ENCODE results near the gene NRTN. TPM values are rescaled to one million over a fixed set of nuclear protein-coding genes. Genes with fewer than 3 reads are reported as not detected.
A peak's percentile ranks its signal among the peaks of the same experiment; 100 is the strongest.

Gene NRTN
- total and polyA plus RNA-seq, 2 of the 13 experiments (the other 11 are each of a cell fraction or from before 2014, with no cell fraction given): 4.1 to 5.3 TPM

DNA sequence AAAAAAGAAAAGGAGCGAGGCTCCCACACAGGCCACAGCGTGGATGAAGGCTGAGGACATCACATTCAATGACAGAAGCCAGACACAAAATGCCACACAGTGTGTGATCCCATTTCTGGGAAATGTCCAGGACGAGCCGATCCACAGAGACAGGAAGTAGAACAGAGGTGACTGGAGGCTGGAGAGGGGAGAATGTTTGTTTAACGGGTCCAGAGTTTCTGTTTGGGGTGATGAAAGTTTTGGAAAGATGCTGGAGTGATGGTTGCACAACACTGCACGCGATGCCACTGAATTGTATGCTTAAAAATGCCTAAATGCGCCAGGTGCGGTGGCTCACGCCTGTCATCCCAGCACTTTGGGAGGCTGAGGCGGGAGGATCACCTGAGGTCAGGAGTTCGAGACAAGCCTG is 66.1 kb downstream of the NRTN start (continued):
- TF ChIP-seq ZNF20 (CRISPR knock-in tag; IDR thresholded peaks at IDR 0.05) (no peak), ZNF235 (CRISPR knock-in tag; IDR thresholded peaks at IDR 0.05; ENCODE audit: borderline replicate concordance) (no peak), HCFC1 (IDR thresholded peaks at IDR 0.05; ENCODE audit: low read depth, low read length) (no peak), PRPF4 (IDR thresholded peaks at IDR 0.05; ENCODE audit: low read depth, low read length, poor library complexity, severe bottlenecking) (no peak), ZNF878 (CRISPR knock-in tag; IDR thresholded peaks at IDR 0.05) (peak; percentile 94), ZNF496 (CRISPR knock-in tag; IDR thresholded peaks at IDR 0.05; ENCODE audit: insufficient replicate concordance) (no peak), SIX1 (CRISPR knock-in tag; IDR thresholded peaks at IDR 0.05; ENCODE audit: borderline replicate concordance) (peak; percentile 65; the same call in 1 of the 2 replicates), NFYB (CRISPR knock-in tag; IDR thresholded peaks at IDR 0.05) (0 out of 2 replicates have a peak, but pooled peaks have one; percentile 19), NONO (IDR thresholded peaks at IDR 0.05) (no peak), NONO (CRISPR knock-in tag; conservative IDR thresholded peaks at IDR 0.05) (peak; percentile 87), NR2F2 (IDR thresholded peaks at IDR 0.05; ENCODE audit: borderline replicate concordance, low read depth) (peak; percentile 61; the same call in 1 of the 2 replicates), ZFY (CRISPR knock-in tag; IDR thresholded peaks at IDR 0.05) (no peak), BCL6 (CRISPR knock-in tag; IDR thresholded peaks at IDR 0.05) (peak; percentile 86), HOXA3 (CRISPR knock-in tag; IDR thresholded peaks at IDR 0.05) (peak; percentile 88), ZC3H13 (CRISPR knock-in tag; IDR thresholded peaks at IDR 0.05) (peak; percentile 75), ZNF24 (IDR thresholded peaks at IDR 0.05) (0 out of 2 replicates have a peak, but pooled peaks have one; percentile 43), MAFG (CRISPR knock-in tag; IDR thresholded peaks at IDR 0.05) (no peak), MIER2 (CRISPR knock-in tag; IDR thresholded peaks at IDR 0.05) (no peak)
- TF ChIP-seq, protein P1, sequence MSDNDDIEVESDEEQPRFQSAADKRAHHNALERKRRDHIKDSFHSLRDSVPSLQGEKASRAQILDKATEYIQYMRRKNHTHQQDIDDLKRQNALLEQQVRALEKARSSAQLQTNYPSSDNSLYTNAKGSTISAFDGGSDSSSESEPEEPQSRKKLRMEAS (IDR thresholded peaks at IDR 0.05): peak; percentile 72
- TF ChIP-seq, protein P2, sequence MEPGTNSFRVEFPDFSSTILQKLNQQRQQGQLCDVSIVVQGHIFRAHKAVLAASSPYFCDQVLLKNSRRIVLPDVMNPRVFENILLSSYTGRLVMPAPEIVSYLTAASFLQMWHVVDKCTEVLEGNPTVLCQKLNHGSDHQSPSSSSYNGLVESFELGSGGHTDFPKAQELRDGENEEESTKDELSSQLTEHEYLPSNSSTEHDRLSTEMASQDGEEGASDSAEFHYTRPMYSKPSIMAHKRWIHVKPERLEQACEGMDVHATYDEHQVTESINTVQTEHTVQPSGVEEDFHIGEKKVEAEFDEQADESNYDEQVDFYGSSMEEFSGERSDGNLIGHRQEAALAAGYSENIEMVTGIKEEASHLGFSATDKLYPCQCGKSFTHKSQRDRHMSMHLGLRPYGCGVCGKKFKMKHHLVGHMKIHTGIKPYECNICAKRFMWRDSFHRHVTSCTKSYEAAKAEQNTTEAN (CRISPR knock-in tag; conservative IDR thresholded peaks at IDR 0.05): peak; percentile 61; the same call in 1 of the 2 replicates
- TF ChIP-seq, protein P3, sequence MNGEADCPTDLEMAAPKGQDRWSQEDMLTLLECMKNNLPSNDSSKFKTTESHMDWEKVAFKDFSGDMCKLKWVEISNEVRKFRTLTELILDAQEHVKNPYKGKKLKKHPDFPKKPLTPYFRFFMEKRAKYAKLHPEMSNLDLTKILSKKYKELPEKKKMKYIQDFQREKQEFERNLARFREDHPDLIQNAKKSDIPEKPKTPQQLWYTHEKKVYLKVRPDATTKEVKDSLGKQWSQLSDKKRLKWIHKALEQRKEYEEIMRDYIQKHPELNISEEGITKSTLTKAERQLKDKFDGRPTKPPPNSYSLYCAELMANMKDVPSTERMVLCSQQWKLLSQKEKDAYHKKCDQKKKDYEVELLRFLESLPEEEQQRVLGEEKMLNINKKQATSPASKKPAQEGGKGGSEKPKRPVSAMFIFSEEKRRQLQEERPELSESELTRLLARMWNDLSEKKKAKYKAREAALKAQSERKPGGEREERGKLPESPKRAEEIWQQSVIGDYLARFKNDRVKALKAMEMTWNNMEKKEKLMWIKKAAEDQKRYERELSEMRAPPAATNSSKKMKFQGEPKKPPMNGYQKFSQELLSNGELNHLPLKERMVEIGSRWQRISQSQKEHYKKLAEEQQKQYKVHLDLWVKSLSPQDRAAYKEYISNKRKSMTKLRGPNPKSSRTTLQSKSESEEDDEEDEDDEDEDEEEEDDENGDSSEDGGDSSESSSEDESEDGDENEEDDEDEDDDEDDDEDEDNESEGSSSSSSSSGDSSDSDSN (CRISPR knock-in tag; IDR thresholded peaks at IDR 0.05): peak; percentile 48; the same call in 1 of the 2 replicates
- TF ChIP-seq, protein P4, sequence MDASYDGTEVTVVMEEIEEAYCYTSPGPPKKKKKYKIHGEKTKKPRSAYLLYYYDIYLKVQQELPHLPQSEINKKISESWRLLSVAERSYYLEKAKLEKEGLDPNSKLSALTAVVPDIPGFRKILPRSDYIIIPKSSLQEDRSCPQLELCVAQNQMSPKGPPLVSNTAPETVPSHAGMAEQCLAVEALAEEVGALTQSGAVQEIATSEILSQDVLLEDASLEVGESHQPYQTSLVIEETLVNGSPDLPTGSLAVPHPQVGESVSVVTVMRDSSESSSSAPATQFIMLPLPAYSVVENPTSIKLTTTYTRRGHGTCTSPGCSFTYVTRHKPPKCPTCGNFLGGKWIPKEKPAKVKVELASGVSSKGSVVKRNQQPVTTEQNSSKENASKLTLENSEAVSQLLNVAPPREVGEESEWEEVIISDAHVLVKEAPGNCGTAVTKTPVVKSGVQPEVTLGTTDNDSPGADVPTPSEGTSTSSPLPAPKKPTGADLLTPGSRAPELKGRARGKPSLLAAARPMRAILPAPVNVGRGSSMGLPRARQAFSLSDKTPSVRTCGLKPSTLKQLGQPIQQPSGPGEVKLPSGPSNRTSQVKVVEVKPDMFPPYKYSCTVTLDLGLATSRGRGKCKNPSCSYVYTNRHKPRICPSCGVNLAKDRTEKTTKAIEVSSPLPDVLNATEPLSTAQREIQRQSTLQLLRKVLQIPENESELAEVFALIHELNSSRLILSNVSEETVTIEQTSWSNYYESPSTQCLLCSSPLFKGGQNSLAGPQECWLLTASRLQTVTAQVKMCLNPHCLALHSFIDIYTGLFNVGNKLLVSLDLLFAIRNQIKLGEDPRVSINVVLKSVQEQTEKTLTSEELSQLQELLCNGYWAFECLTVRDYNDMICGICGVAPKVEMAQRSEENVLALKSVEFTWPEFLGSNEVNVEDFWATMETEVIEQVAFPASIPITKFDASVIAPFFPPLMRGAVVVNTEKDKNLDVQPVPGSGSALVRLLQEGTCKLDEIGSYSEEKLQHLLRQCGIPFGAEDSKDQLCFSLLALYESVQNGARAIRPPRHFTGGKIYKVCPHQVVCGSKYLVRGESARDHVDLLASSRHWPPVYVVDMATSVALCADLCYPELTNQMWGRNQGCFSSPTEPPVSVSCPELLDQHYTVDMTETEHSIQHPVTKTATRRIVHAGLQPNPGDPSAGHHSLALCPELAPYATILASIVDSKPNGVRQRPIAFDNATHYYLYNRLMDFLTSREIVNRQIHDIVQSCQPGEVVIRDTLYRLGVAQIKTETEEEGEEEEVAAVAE (CRISPR knock-in tag; IDR thresholded peaks at IDR 0.05; ENCODE audit: borderline replicate concordance): peak; percentile 90; the same call in 1 of the 2 replicates
